Caki2 (cell line): ENCODE data around the gene TTC13. TPM values are rescaled to one million over a fixed set of nuclear protein-coding genes. Genes with fewer than 3 reads are reported as not detected.
A peak's percentile ranks its signal among the peaks of the same experiment; 100 is the strongest.

Experiments used
- DNase-seq: peaks from one replicate; pipeline ENCODE4 v3.0.0-alpha.2; 2015; ENCODE audit warnings: low read depth
- in situ Hi-C: cut with HindIII; loops from 2 replicates; pipeline ENCODE4 v1.10.0; 2016; ENCODE audit warnings: low sequenced_read_pairs, low pct_unique_long_range_greater_than_20kb, mixed read lengths
- total RNA-seq: library from RNA; depleted of rRNA; stranded (reverse); fragments of >200 nt; shearing (Covaris generic); gene quantifications from 2 replicates; pipeline ENCODE4 v1.2.3, GENCODE V29; 2014; ENCODE audit warnings: low replicate concordance; rRNA removed

Gene TTC13
- total RNA-seq, 1 experiment from 2014 or later = 7.6 TPM

DNA sequence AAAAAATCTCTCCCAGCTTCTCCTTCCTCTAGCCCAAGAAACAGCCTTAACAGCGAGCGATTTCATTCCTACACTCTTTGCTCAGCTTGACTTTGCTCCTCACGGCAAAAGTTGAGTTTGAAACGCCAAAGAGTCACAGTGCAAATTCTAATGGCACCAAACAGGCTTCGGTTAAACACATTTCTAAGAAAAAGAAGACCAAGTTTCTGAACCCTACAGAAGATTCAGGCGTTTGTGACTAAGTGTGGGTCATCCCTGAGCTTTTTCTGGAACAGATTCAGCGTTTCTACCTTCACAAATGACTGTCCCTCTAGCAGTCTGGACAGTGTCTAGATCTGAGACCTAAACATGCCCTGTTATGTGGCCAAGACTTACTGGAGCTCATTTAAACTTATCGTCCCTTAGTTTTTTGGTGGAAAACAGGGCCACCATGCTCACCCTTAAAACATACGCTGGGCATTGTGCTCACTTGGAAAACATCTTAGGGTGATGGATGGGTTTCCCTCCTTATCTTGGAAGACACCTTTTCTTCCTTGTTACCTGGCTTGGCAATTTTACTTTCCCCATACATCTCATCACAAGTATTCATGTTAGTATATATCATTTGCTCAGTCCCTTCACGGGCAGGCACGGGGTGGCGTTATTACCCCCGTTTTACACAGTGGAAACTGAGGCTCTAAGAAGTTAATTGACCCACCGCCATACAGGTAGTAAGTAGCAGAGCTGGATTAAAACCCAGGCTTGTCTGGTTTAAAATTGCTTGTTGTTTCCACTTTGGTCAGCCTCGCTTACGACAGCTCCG is 111.4 kb downstream of the TTC13 start:
- in situ Hi-C loops = no loop called here
- no peak for DNase-seq

- in situ Hi-C loops = no loop called here
- DNase-seq = peak; percentile 78
Measured at GRCh38 chr1:230866171-230867070, 112.2 kb downstream of the TTC13 start.

GRCh38 chr1:230865062-230865817 is 113.4 kb downstream of the TTC13 start:
- in situ Hi-C loops = no loop called here
- DNase-seq = no peak

DNA sequence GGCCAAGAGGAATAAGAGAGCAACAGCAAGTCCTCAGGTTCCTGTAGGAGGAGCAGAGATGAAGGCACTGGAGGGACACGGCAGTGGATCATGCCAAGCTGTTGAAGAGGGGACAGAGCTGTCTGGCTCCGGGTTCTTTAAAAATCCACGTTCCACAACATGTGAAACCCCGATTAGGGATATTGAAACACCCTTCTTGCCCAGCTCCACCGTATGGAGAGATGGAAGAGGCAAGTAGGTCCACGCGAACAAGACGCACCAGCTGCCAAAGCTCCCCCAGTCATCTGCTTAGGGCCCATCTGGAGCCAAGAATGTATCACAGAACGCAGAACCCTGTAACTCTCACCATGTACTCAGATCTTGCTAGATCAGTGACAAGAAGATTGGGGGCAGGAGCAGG is 114.2 kb downstream of the TTC13 start:
- DNase-seq = no peak
- in situ Hi-C loops = no loop called here

DNA sequence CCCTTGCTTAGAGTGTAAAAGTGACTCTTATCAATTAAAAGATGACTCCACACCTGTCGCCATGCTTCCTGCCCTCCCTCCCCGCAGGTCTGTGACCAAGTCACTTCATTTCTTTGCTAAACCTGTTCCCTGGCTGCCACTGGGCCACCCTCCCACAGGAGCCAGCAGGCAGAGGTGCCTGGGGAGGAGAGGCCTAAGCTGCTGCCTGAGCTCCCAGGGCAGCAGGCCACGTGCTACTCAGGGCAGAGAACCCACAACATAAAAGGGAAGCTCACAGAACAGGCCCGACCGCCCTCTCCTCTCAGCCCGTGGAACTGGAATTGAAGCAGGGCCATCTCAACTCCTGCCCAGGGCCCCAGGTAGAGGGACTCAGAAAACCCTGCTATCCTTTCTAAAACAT is 115.2 kb downstream of the TTC13 start:
- DNase-seq = no peak
- in situ Hi-C loops = no loop called here

DNA sequence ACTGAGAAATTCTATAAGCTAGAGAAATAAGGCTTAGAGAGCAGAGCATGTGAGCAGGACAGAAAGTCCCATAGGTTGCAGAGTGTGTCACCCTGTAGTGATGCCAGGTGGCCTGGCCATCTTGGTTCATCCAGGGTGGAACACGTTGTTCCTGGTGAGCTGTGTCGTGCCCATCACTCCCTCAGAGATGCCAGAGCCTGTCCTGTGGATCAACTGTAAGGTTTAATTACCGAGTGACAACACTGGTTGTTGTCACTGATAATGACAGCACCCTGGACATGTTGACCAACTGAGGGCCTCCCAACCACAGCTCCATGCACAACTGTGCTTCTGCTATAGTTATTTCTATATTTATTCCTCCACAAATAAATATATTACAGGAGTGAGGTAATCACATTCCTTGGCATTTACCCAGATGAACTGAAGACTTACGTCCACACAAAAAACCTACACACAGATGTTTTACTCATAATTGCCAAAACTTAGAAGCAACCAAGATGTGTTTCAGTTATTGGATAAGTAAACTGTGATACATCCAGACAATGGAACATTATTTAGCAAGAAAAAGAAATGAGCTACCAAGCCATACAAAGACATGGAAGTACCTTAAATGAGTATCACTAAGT is 116.6 kb downstream of the TTC13 start:
- DNase-seq = no peak
- in situ Hi-C loops = no loop called here

- in situ Hi-C loops = no loop called here
- no peak for DNase-seq
Measured at GRCh38 chr1:230861489-230861888, 117.2 kb downstream of the TTC13 start.

- in situ Hi-C loops = no loop called here
- no peak for DNase-seq
Measured at GRCh38 chr1:230860617-230861384, 117.9 kb downstream of the TTC13 start.

DNA sequence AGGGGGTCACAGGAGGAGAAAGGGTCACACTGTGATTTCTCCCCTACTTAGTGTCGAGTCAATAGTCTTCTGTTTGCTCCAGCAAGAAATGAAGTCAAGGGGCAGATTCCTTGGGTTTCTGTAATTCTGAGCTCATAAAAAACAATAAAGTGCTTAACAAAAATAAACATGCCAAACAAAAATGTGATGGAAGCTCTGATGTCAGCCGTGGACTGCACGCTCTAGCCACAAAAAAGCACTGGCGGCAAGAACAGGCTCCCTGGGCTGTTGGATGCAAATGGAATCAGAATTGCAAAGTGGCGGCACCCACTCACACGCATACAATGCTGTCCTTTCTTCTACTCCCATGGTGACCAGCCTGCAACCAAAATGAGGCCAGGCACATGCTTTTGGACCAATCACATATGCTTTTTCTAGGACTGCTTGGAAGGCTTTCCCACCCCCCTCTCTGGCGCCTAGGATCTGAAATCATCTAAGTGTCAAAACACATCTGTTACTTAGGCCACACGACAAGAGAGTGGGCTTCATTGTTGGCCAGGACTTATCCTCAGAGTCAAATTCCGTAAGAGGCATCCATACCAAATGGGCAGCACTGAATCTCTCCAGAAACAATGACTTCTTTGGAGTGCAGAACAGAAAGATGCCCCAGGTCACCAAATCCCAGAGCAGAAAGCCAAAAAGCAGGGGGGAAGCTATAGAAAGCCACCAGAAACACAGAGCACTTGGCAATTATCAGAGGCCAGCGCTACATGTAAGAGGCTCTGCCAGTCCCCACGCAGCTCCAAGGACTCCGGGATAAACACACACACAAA is 119.5 kb downstream of the TTC13 start:
- peak; percentile 94 for DNase-seq
- in situ Hi-C loops = no loop called here

DNA sequence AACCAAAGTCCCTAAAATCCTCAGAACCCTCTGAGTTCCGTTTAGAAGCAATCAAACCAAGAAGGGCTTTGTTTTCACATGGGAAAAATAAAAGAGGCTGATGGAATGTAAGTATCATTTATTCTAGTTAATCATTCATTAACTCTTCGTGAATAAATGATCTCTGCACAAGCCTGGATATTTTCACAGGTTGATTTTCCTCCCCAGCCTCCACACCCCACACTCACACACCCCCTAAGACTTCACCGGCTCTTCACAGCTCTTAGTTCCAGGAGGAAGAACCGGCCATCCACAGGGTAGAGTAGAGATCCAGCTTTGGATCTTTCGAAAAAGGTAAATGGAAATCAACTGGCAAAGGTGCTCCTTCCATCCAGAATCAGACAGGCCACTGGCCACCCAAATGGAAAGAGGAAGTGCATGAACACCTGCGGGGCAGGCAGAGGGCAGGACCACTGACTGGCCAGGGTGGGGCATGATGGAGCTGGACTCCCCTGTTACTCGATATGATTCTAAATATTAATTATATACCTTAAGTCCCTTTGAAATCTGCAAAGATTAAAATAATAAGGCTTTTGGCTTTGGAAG is 120.3 kb downstream of the TTC13 start:
- DNase-seq = peak; percentile 82
- in situ Hi-C loops = no loop called here

- DNase-seq = peak; percentile 73
- in situ Hi-C loops = no loop called here
Measured at GRCh38 chr1:230857822-230858221, 120.8 kb downstream of the TTC13 start.

DNA sequence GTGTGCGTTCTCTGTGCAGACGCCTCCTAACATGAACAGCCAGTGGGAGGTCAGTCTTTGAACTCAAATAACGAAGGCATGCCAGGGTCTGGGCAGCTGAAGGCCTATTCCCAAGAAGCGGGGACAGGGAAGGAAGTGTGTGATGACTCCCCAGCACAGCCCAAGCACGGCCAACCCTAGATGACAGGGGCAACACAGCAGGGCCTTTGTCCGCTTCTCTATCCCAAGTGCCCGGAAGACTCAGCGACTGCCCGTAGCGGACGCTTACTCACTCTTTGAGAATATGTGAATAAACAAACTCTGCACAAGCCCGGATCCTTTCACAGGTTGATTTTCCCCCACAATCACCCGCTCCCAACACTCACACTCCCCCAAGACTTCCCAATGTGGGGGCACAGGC is 121.6 kb downstream of the TTC13 start:
- DNase-seq = peak; percentile 56
- in situ Hi-C loops = no loop called here

Other genes with a start within 250 kb of the TTC13 start
- not detected in 2 replicates for gene CAPN9, start 231.5 kb downstream of the TTC13 start, total RNA-seq
- 71.2 and 87.1 TPM in 2 replicates for gene C1orf198, start 110.3 kb downstream of the TTC13 start, total RNA-seq
- gene ARV1, start 233 bp upstream of the TTC13 start, total RNA-seq = 0.55 and 20.8 TPM in 2 replicates
- 8.8 and 9.7 TPM in 2 replicates for gene FAM89A, start 61.4 kb upstream of the TTC13 start, total RNA-seq
- gene TRIM67, start 183.2 kb upstream of the TTC13 start, total RNA-seq = 1.3 TPM in 1 of 2 replicates, not detected in the other